NT2/D1 (cell line): Measurements from ENCODE around the gene SNAPC4.

ENCODE experiments used
- SUZ12 ChIP-seq: IDR thresholded peaks from 2 replicates; pipeline ENCODE4 v1.6.1; 2011; ENCODE audit not compliant: insufficient read length, insufficient read depth; ENCODE audit errors: extremely low read depth
- YY1 ChIP-seq: IDR thresholded peaks from 2 replicates; pipeline ENCODE4 v1.6.1; 2011; ENCODE audit not compliant: insufficient read length, insufficient read depth

DNA sequence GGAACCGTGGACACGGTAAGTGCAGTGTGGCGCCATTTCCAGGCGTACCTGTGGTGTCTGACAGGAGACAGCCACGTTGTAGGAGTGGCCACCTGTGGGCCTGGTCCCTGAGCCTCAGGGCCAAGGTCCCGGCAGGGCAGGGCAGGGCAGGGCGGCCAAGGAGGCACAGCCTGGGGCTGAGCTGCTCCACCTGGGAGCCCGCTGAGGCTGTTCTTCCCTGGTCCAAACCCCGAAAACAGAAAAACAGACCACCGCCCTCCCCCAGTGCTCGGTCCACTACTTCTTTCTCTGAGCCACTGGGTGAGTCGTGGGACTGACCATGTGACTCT is 19.1 kb upstream of the SNAPC4 start:
- TF ChIP-seq YY1 (no peak), SUZ12 (no peak)
